Activated naive CD4-positive, alpha-beta T cell treated with Interleukin-2 at 50 U/mL for 16 hours (primary cell): ENCODE measurements around the gene KCNQ1OT1.

ENCODE experiments used
- DNase-seq: peaks from one replicate; pipeline ENCODE4 v3.0.0-alpha.2; 2020

Gene KCNQ1OT1

GRCh38 chr11:2719831-2720590 is 20.2 kb upstream of the KCNQ1OT1 start:
- no peak for DNase-seq

- no peak for DNase-seq
Measured at GRCh38 chr11:2718817-2719438, 19.1 kb upstream of the KCNQ1OT1 start.

- no peak for DNase-seq
Measured at GRCh38 chr11:2717561-2718325, 17.9 kb upstream of the KCNQ1OT1 start.

GRCh38 chr11:2716376-2717095 is 16.7 kb upstream of the KCNQ1OT1 start:
- no peak for DNase-seq

- no peak for DNase-seq
Measured at GRCh38 chr11:2715716-2716350, 16.0 kb upstream of the KCNQ1OT1 start.

- DNase-seq: no peak
Measured at GRCh38 chr11:2714871-2715270, 15.1 kb upstream of the KCNQ1OT1 start.

- no peak for DNase-seq
Measured at GRCh38 chr11:2714463-2714800, 14.6 kb upstream of the KCNQ1OT1 start.

GRCh38 chr11:2713661-2714462 is 14.1 kb upstream of the KCNQ1OT1 start:
- DNase-seq: no peak

- DNase-seq: no peak
Measured at GRCh38 chr11:2713094-2713493, 13.3 kb upstream of the KCNQ1OT1 start.

GRCh38 chr11:2711161-2711560 is 11.4 kb upstream of the KCNQ1OT1 start:
- no peak for DNase-seq

GRCh38 chr11:2709429-2709828 is 9.6 kb upstream of the KCNQ1OT1 start:
- DNase-seq: no peak

GRCh38 chr11:2708757-2709281 is 9.0 kb upstream of the KCNQ1OT1 start:
- DNase-seq: no peak

GRCh38 chr11:2708151-2708581 is 8.4 kb upstream of the KCNQ1OT1 start:
- DNase-seq: no peak

GRCh38 chr11:2707736-2708135 is 7.9 kb upstream of the KCNQ1OT1 start:
- no peak for DNase-seq

GRCh38 chr11:2706321-2706720 is 6.5 kb upstream of the KCNQ1OT1 start:
- no peak for DNase-seq

- no peak for DNase-seq
Measured at GRCh38 chr11:2704896-2705606, 5.3 kb upstream of the KCNQ1OT1 start.

- DNase-seq: no peak
Measured at GRCh38 chr11:2704356-2704755, 4.6 kb upstream of the KCNQ1OT1 start.

- no peak for DNase-seq
Measured at GRCh38 chr11:2703363-2704141, 3.8 kb upstream of the KCNQ1OT1 start.

GRCh38 chr11:2702771-2703362 is 3.1 kb upstream of the KCNQ1OT1 start:
- DNase-seq: no peak
